ENCODE measurements around the gene PTPRG.

DNA sequence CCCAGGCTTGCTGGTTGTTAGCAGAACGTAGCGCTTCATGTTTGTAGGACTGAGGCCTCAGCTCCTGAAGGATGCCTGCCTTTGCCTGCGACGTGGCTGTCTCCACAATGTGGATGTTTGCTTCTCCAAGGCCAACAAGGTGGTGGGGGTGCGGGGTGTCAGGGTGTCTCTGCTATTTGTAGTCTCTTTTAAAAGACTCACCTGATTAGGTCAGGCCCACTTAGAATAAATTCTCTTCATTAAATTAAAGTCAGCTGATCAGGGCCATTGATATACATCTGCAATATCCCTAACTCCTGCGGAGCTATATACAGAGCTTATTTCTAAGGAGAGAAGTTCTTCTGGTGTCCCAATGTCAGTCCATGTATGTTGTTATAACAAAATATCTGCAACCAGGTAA lies 44.8 kb downstream of the PTPRG start:
- TF ChIP-seq, protein P1, sequence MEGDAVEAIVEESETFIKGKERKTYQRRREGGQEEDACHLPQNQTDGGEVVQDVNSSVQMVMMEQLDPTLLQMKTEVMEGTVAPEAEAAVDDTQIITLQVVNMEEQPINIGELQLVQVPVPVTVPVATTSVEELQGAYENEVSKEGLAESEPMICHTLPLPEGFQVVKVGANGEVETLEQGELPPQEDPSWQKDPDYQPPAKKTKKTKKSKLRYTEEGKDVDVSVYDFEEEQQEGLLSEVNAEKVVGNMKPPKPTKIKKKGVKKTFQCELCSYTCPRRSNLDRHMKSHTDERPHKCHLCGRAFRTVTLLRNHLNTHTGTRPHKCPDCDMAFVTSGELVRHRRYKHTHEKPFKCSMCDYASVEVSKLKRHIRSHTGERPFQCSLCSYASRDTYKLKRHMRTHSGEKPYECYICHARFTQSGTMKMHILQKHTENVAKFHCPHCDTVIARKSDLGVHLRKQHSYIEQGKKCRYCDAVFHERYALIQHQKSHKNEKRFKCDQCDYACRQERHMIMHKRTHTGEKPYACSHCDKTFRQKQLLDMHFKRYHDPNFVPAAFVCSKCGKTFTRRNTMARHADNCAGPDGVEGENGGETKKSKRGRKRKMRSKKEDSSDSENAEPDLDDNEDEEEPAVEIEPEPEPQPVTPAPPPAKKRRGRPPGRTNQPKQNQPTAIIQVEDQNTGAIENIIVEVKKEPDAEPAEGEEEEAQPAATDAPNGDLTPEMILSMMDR (conservative IDR thresholded peaks at IDR 0.05 in 1 of 2, IDR thresholded peaks at IDR 0.05 in 1 of 2; ENCODE audit: low read depth in 1 of 2, low read length in 2 of 2): no peak
- no peak for TF ChIP-seq EZH2 (IDR thresholded peaks at IDR 0.05; ENCODE audit: low read length, missing control alignments)
